ENCODE results near the gene ATP5PO. TPM values are rescaled to one million over a fixed set of nuclear protein-coding genes. Genes with fewer than 3 reads are reported as not detected.

The ATP5PO gene
- total and polyA plus RNA-seq, 8 donors = 94.7 to 603 (median 358) TPM

DNA sequence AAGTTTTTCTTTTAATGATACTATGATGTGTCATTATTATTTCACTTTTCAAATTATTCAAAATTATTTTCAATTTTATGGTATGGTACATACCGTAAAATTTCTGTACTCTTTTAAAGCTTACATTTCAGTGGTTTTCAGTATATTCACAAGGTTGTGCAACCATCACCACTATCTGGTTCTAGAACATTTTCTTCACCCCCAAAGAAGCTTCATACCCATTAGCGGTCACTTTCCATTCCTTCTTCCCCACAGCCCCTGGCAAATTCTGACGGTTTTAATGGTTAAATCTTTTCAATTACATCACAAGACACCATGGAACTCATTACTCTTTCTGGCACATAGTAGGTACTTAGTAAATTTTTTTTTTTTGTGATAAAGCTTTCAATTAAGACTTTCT, 22.8 kb upstream of the ATP5PO start:
- H3K4me1 ChIP-seq = peaks cover 0 to 17% (median 6%) of the 10 kb centered on the region in 4 donors
- TF ChIP-seq, protein P1, sequence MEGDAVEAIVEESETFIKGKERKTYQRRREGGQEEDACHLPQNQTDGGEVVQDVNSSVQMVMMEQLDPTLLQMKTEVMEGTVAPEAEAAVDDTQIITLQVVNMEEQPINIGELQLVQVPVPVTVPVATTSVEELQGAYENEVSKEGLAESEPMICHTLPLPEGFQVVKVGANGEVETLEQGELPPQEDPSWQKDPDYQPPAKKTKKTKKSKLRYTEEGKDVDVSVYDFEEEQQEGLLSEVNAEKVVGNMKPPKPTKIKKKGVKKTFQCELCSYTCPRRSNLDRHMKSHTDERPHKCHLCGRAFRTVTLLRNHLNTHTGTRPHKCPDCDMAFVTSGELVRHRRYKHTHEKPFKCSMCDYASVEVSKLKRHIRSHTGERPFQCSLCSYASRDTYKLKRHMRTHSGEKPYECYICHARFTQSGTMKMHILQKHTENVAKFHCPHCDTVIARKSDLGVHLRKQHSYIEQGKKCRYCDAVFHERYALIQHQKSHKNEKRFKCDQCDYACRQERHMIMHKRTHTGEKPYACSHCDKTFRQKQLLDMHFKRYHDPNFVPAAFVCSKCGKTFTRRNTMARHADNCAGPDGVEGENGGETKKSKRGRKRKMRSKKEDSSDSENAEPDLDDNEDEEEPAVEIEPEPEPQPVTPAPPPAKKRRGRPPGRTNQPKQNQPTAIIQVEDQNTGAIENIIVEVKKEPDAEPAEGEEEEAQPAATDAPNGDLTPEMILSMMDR (IDR thresholded peaks at IDR 0.05) = no peak
- no peak for TF ChIP-seq EP300 (IDR thresholded peaks at IDR 0.05)
- TF ChIP-seq POLR2A (IDR thresholded peaks at IDR 0.05) = no peak
- TF ChIP-seq POLR2AphosphoS5 (IDR thresholded peaks at IDR 0.05) = no peak
- H3K9me3 ChIP-seq = no peaks in the 10 kb centered on the region
- DNase-seq = no peak
- no peak overlapping the region for H3K4me3 ChIP-seq
- H3K36me3 ChIP-seq = no peaks in the 10 kb centered on the region
- H3K27me3 ChIP-seq = no peaks in the 10 kb centered on the region
- 85 to 88% (median 85%) methylated on average over 3 of the region's 3 CpGs for WGBS, 5 donors
- intact Hi-C loops (cut with DNase I; ENCODE audit: low total_unique reads) = no loop called here
- peak overlapping the region in 3 of 5 donors; percentile 1 to 77 (median 44) for H3K27ac ChIP-seq

DNA sequence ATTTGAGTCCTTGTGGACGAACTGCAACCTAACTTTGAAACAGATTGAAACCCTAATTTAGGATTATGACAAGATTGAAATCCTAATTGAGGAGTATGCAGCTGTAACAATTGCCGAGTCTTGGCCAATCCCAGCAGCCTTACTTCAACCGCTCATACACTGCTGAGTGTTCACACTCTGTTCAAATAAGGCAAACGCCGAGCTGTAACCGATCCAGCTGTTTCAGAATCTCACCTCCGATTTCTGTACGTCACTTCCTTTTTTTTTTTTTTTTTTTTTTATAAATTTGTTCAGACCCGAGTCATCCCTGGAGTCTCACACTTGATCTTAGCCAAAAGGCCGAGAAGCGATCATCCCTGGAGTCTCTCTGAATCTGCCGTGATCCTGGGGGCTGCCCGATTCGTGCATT, 22.3 kb upstream of the ATP5PO start:
- Histone ChIP-seq H3K27me3 (no peaks in the 10 kb centered on the region), H3K27ac (peak overlapping the region in 4 of 5 donors; percentile 1 to 77 (median 43)), H3K4me3 (no peak overlapping the region), H3K4me1 (peaks cover 0 to 18% (median 6%) of the 10 kb centered on the region in 4 donors), H3K9me3 (no peaks in the 10 kb centered on the region), H3K36me3 (no peaks in the 10 kb centered on the region)
- no peak for DNase-seq
- TF ChIP-seq EP300 (IDR thresholded peaks at IDR 0.05) (no peak), POLR2A (IDR thresholded peaks at IDR 0.05) (no peak), POLR2AphosphoS5 (IDR thresholded peaks at IDR 0.05) (no peak)
- TF ChIP-seq, protein P1 (IDR thresholded peaks at IDR 0.05) = no peak
- intact Hi-C loops (cut with DNase I; ENCODE audit: low total_unique reads) = no loop called here
- WGBS, 5 donors = 70 to 87% (median 86%) methylated on average over 14 of the region's 14 CpGs

DNA sequence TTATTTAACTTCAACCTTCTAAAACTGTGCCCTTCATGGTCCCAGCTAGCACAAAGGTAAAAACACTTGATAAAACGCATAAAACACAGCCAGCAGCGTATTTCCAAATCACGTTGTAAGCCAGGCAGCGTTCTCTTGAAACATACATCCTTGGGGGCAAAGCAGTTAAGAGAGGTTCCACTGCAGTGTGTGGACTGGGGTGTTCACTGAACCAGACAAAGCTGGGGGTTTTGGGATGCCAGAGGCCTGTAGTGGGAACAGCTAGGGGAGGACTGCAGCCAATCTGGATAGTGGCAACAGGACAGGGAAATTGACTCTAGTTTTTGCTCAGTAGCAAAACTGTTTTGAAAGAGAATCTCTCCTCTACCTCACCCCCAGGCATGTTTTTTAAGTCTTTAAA, 21.5 kb upstream of the ATP5PO start:
- H3K4me1 ChIP-seq = peaks cover 0 to 26% (median 10%) of the 10 kb centered on the region in 4 donors
- DNase-seq = no peak
- 80 to 94% (median 90%) methylated on average over 4 of the region's 4 CpGs for WGBS, 5 donors
- no peak overlapping the region for H3K4me3 ChIP-seq
- intact Hi-C loops (cut with DNase I; ENCODE audit: low total_unique reads) = no loop called here
- H3K36me3 ChIP-seq = no peaks in the 10 kb centered on the region
- no peaks in the 10 kb centered on the region for H3K9me3 ChIP-seq
- peak overlapping the region in 3 of 5 donors; percentile 42 to 49 (median 44) for H3K27ac ChIP-seq
- H3K27me3 ChIP-seq = no peaks in the 10 kb centered on the region
- TF ChIP-seq, protein P1 (IDR thresholded peaks at IDR 0.05) = no peak

DNA sequence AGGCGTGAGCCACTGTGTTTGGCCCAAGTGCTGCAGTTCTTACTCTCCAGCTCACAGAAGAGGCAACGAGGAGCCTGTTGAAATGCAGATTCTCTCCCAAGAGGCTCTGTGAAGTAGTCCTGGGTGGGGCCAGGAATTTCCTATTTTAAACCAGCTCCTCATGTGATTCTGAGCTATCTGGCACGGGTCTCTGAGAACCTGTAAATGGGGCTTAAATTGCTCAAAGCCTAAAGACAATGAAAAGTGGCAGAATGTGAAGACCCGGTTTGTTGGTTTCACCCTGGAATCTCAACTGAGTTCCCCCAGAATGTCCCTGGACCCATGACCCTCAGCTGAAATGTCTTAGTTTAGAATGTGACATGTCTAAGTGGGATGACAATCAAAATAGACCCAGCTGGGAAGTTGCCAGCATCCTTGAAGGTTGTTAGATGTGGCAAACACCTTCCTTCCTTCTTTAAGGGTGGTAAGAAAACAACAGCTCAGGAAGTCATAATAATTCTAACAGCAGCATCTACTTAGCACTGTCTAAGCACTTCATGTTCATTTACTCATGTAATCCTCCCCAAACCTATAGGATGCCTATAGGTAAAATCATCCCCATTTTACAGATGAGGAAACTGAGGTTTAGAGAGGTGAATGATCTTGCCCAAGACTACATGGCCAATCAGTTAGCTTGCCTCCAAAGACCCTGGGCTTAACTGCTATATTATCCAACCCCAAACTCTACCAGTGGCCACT, 20.9 kb upstream of the ATP5PO start:
- intact Hi-C loops (cut with DNase I; ENCODE audit: low total_unique reads) = no loop called here
- Histone ChIP-seq H3K36me3 (no peaks in the 10 kb centered on the region), H3K4me1 (peaks cover 0 to 28% (median 12%) of the 10 kb centered on the region in 4 donors), H3K27me3 (no peaks in the 10 kb centered on the region), H3K4me3 (no peak overlapping the region), H3K27ac (peak overlapping the region in 4 of 5 donors; percentile 3 to 49 (median 43)), H3K9me3 (no peaks in the 10 kb centered on the region)
- no peak for TF ChIP-seq EP300 (IDR thresholded peaks at IDR 0.05)
- TF ChIP-seq, protein P1 (IDR thresholded peaks at IDR 0.05) = no peak
- TF ChIP-seq POLR2AphosphoS5 (IDR thresholded peaks at IDR 0.05) = no peak
- no peak for TF ChIP-seq POLR2A (IDR thresholded peaks at IDR 0.05)
- no peak for DNase-seq
- WGBS, 5 donors = 59 to 78% (median 70%) methylated on average over 4 of the region's 4 CpGs
